Activated naive CD8-positive, alpha-beta T cell treated with anti-CD3 and anti-CD28 coated beads, Interleukin-2, amount 10 ng/mL, durations not matched to agents 7 days and 5 days (primary cell): Measurements from ENCODE around the gene CTXN1. TPM values are rescaled to one million over a fixed set of nuclear protein-coding genes. Genes with fewer than 3 reads are reported as not detected.

ENCODE experiments used
- ATAC-seq: fragments of 150-1000 bp; cut with Tn5 transposase; one replicate; pipeline ENCODE4 v1.10.0; 2021; ENCODE audit warnings: low read depth, moderate library complexity
- POLR2A ChIA-PET: fragments of 350-600 bp; sonication (Branson Sonifier 250); formaldehyde crosslinking; loops from one replicate; lab custom pipeline; 2021; ENCODE audit warnings: antibody characterized with exemption; lab: Charles Lee
- DNase-seq: peaks from one replicate; pipeline ENCODE4 v3.0.0; 2021
- H3K27ac Mint-ChIP-seq: one replicate; pipeline ENCODE4 v1.8.0; 2022; ENCODE audit warnings: mild to moderate bottlenecking, mixed read lengths
- H3K27me3 Mint-ChIP-seq: one replicate; pipeline ENCODE4 v1.8.0; 2022; ENCODE audit warnings: mild to moderate bottlenecking, moderate library complexity, mixed read lengths
- H3K36me3 Mint-ChIP-seq: one replicate; pipeline ENCODE4 v1.8.0; 2021; ENCODE audit warnings: mild to moderate bottlenecking, mixed read lengths
- H3K4me1 Mint-ChIP-seq: one replicate; pipeline ENCODE4 v1.8.0; 2021; ENCODE audit warnings: mixed read lengths
- H3K4me3 Mint-ChIP-seq: one replicate; pipeline ENCODE4 v1.8.0; 2022; ENCODE audit warnings: mild to moderate bottlenecking, moderate library complexity, mixed read lengths
- H3K9me3 Mint-ChIP-seq: one replicate; pipeline ENCODE4 v1.8.0; 2021; ENCODE audit warnings: mixed read lengths
- total RNA-seq, 2 experiments: library from RNA; stranded (reverse); gene quantifications; one replicate each; pipeline ENCODE4 v1.2.3, GENCODE V29; 2021

Gene CTXN1
- total RNA-seq, 2 experiments from 2014 or later: not detected

DNA sequence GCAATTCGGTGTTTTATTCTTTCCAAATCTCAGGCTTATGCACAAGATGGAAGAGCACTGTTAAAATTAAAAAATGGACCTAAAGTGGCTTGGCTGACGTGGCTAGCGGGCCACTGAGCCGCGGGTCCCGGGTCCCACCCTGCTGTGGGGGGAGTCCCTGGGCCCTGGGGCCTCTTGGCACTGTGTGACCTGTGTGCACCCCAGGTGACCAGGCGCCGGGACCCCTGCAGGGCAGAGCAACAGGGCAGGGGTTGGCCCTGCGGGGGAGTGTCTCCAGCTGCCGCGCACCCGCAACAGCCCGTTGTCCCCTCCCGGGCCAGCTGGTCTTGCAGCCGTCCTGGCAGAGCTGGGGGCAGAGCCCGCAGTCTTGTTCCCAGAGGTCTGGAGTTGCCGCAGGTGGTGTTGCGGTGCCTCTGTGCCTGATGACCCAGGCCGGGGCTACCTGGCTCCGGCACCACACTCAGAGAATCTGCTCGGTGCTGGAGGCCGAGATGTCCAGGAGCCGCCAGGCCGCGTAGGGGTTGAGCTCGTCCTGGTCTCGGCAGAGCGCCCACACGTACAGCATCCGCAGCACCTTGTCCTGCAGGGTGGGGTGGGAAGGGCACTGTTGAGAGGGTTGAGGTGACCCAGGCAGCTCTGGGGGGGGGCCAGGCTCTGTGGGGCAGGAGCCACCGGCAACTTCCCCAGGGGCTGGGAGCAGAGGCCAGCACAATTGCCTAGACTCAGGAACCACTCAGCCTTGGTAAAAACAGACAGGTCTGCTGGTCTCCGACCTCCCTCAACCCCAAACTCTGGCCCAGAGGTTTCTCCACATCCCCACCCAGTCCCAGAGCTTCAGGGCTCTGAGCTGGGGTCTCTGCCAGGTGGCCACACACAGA is 1.0 kb upstream of the CTXN1 start:
- peaks cover 5% of the 10 kb centered on the region for H3K4me1 Mint-ChIP-seq
- no peaks in the 10 kb centered on the region for H3K9me3 Mint-ChIP-seq
- ATAC-seq (no peak), DNase-seq (peak; percentile 39)
- H3K27me3 Mint-ChIP-seq: no peaks in the 10 kb centered on the region
- H3K27ac Mint-ChIP-seq: no peak overlapping the region
- no peaks in the 10 kb centered on the region for H3K36me3 Mint-ChIP-seq
- POLR2A ChIA-PET: interaction anchor here (1.1 to 1.5 kb wide), 2 partner anchors 17 to 96 kb away, joined by 3 to 9 read pairs; partner anchors contain the start of gene TIMM44
- peak overlapping the region; percentile 68 for H3K4me3 Mint-ChIP-seq

DNA sequence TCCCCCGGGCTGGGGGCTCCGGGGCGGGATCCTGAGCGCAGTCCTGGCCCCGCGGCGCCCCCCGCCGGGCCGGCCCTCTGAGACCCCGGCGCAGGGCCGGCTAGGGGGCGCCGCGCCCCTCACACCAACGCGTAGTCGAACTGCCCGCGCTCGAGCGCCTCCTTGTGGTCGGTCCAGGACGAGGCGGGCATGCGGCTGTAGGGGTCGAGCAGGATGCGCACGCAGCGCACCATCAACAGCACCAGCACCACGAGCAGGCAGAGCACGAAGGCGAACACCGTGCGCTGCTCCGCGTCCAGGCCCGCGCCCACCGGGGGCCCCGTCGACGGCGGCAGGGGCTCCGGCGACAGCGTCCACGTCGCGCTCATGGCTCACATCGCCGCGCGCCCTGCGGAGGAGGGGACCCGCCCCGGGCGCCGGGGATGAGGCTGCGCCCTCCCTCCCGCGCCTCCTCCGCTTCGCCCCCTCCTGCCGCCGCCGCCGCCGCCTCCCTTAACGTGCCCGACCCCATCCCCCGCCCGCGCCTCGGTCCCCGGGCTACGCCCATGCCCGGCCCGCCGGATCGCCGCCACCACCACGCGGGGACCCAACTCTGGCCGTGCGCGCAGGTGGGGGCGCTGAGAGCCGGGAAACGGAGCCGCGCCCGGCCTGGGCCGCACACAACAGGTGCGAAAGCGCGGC is 624 bp downstream of the CTXN1 start:
- POLR2A ChIA-PET: no interaction called here
- peak; percentile 36 for ATAC-seq
- H3K9me3 Mint-ChIP-seq: no peaks in the 10 kb centered on the region
- no peaks in the 10 kb centered on the region for H3K36me3 Mint-ChIP-seq
- no peaks in the 10 kb centered on the region for H3K27me3 Mint-ChIP-seq
- H3K4me3 Mint-ChIP-seq: peak overlapping the region; percentile 82
- peak; percentile 89 for DNase-seq
- peaks cover 11% of the 10 kb centered on the region for H3K4me1 Mint-ChIP-seq
- peak overlapping the region; percentile 72 for H3K27ac Mint-ChIP-seq

DNA sequence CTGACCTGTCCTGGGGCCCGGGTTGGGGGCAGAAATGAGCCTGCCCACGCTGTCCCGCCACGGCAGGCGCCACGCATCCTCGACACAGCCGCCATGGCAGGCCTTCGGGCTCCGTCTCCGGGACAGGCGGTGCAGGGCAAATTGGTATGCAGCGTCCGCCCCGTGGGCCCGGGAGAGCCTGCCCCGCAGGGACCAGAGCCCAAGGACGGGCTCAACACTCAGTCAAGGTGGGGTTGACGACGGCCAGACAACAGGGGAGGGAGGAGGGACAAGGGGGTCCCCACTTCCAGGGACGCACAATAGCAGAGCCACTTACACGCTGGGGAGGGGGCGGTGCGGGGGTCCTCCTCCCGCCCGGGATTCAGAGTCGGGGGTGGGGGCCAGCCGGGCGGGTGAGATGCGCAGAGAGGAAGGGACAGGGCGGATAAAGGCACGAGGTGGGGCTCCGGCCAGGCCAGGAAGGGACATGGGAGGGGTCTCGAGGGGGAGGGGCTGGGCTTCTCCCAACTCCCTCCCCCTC is 1.2 kb downstream of the CTXN1 start:
- no peak for DNase-seq
- Mint-ChIP-seq H3K36me3 (no peaks in the 10 kb centered on the region), H3K4me3 (no peak overlapping the region), H3K27ac (no peak overlapping the region), H3K9me3 (no peaks in the 10 kb centered on the region), H3K27me3 (peaks cover 4% of the 10 kb centered on the region), H3K4me1 (peaks cover 15% of the 10 kb centered on the region)
- ATAC-seq: no peak
- POLR2A ChIA-PET: interaction anchor here (0.9 kb wide), 1 partner anchor 21 kb away, joined by 4 read pairs; the partner anchor contains the start of gene MAP2K7

DNA sequence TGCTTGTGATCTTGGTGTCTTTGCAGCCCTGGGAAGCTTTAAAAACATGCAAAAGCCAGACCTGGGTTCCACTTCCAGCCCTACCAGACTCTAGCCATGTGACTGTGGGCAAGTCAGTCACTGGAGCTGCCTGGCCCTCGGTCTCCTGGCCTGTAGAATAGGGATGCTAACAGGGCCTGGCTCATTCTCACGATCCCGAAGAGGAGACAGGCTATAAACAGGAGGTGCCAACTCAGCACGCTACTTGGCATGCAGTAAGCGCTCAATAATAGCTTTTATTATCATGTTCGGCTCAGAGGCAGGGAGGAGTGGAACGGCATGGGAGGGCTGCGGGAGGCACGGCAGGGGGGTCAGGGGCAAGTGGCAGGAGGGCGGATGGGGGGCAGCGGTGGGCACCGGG is 1.7 kb downstream of the CTXN1 start:
- Mint-ChIP-seq H3K4me1 (peaks cover 17% of the 10 kb centered on the region), H3K27ac (peak overlapping the region; percentile 34), H3K4me3 (peak overlapping the region; percentile 22), H3K27me3 (peaks cover 8% of the 10 kb centered on the region), H3K36me3 (no peaks in the 10 kb centered on the region), H3K9me3 (no peaks in the 10 kb centered on the region)
- POLR2A ChIA-PET: interaction anchor here (0.9 kb wide), 1 partner anchor 20 kb away, joined by 4 read pairs; the partner anchor contains the start of gene MAP2K7
- ATAC-seq (no peak), DNase-seq (no peak)

DNA sequence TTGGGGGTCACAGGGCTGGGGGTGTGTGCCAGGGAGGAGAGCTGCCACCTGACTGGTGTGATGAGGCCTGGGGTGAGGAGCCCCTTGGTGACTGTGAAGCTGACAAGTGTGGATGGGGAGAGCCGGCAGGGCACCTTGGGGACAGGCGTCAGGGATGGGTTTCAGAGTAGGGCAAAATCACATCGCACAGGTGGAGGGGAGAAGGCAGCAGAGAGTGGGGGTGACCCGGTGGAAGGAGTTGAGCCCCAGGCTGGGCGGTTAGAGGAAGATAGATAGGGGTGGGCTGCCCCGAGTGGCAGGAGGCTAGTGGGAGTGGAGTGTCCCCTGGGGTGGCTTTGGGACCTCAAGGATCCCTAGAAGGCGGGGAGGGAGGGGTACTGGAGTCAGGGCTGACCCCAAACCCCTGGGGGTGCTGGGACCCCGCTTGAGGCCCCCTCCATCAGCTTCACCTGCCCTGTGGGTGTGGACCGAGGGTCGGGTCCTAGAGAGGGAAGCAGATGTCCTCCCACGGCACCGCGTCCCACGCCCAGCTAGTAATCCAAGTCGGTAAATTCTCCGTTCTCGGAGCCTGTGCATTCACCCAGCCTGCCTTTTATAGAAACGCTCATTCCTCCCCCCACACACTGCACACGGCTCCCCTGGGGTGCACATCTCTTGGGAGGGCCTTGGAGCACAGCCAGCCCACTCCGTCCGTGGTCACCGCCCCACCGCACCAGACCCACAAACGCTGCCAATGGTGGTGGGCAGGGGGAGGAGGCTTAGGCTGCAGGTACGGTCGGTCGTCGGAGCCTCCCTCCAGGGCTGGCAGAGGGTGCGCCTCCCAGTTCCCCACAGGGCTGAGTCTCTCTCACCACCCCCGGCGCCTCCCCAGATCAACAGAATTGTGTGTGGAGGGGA is 2.4 kb downstream of the CTXN1 start:
- peak overlapping the region; percentile 28 for H3K4me3 Mint-ChIP-seq
- H3K27ac Mint-ChIP-seq: no peak overlapping the region
- ATAC-seq (no peak), DNase-seq (no peak)
- H3K9me3 Mint-ChIP-seq: no peaks in the 10 kb centered on the region
- H3K4me1 Mint-ChIP-seq: peaks cover 17% of the 10 kb centered on the region
- POLR2A ChIA-PET: interaction anchor here (0.9 to 1.0 kb wide), 2 partner anchors 20 to 54 kb away, joined by 3 to 4 read pairs; partner anchors contain the start of gene MAP2K7
- H3K27me3 Mint-ChIP-seq: peaks cover 14% of the 10 kb centered on the region
- H3K36me3 Mint-ChIP-seq: no peaks in the 10 kb centered on the region

DNA sequence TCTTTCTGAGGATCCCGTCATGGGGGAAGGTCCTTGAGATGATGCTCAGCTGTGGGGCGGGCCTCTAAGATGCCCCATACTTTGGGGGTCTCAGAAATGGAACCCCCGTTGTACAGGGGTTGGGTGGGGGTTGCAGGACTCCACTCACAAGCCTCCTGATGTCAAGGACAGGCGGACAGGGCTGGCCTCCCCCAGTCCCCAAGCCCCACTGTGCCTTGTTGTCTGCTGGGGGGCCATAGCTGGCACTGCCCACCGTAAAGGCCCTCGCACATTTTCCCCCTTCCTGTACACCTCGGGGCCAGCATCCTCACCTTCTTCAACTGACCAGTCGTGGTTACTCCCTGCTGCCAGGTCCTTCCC is 3.1 kb downstream of the CTXN1 start:
- peaks cover 2% of the 10 kb centered on the region for H3K36me3 Mint-ChIP-seq
- H3K27me3 Mint-ChIP-seq: peaks cover 21% of the 10 kb centered on the region
- POLR2A ChIA-PET: interaction anchor here (1.0 kb wide), 1 partner anchor 53 kb away, joined by 3 read pairs; no protein-coding TSS in a partner anchor
- H3K4me3 Mint-ChIP-seq: no peak overlapping the region
- DNase-seq (no peak), ATAC-seq (no peak)
- H3K27ac Mint-ChIP-seq: no peak overlapping the region
- H3K9me3 Mint-ChIP-seq: no peaks in the 10 kb centered on the region
- peaks cover 21% of the 10 kb centered on the region for H3K4me1 Mint-ChIP-seq

DNA sequence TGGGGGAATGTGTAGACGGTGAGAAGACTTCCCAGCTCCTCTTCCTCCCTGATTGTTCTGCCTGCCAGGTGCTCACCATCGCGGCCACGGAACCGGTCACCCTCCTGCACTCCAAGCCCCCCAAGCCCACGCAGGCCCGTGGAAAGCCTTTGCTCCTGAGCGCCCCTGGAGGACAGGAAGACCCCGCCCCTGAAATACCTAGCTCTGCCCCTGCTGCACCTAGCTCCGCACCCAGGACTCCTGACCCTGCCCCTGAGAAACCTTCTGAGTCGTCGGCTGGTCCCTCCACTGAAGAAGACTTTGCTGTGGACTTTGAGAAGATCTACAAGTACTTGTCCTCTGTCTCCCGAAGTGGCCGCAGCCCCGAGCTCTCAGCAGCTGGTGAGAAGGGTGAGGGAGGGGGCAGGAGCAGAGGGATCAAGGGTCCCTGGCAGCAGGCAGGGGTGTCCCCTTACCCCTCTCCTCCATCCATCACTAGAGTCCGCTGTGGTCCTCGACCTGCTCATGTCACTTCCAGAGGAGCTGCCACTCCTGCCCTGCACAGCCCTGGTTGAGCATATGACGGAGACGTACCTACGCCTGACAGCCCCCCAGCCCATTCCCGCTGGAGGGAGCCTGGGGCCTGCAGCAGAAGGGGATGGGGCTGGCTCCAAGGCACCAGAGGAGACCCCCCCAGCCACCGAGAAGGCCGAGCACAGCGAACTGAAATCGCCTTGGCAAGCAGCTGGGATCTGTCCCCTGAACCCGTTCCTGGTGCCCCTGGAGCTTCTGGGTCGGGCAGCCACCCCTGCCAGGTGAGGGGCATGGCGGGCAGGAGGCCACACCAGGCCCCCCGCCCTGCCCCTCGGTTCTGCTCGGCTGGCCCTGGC is 3.7 kb downstream of the CTXN1 start:
- H3K27ac Mint-ChIP-seq: no peak overlapping the region
- H3K9me3 Mint-ChIP-seq: no peaks in the 10 kb centered on the region
- POLR2A ChIA-PET: interaction anchor here (1.0 to 2.6 kb wide), 4 partner anchors 22 to 853 kb away, joined by 3 to 19 read pairs (median 9); partner anchors contain the start of genes TIMM44 and ZNF557
- H3K36me3 Mint-ChIP-seq: peaks cover 2% of the 10 kb centered on the region
- DNase-seq (no peak), ATAC-seq (no peak)
- peaks cover 23% of the 10 kb centered on the region for H3K27me3 Mint-ChIP-seq
- H3K4me1 Mint-ChIP-seq: peaks cover 21% of the 10 kb centered on the region
- H3K4me3 Mint-ChIP-seq: peak overlapping the region; percentile 100

DNA sequence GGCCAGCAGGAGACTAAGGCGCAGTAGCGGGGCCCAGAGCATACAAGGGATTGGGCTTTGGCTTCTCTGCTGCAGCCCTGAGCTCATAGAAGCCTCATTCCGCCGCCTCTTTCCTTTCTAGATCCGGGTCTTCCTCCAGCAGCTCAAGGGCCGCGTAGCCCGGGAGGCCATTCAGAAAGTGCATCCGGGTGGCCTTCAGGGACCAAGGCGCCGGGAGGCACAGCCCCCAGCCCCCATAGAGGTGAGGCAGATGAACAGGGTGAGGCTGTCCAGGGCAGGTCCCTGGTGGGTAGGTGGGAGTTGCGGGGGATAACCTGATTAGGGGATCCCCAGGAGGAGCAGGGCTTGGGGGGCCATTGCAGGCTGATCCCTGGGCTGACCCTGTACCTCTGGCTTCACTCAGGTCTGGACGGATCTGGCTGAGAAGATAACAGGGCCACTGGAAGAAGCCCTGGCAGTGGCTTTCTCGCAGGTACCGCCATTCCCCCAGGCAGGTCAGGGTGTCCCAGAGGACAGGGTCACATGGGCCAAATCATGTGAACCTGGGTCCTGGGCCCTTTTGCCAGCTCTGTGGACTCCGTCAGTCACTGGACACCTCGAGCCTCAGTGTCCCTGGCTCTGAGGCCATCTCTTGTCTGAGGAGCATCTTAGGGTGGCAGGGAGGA is 4.5 kb downstream of the CTXN1 start:
- H3K27me3 Mint-ChIP-seq: peaks cover 27% of the 10 kb centered on the region
- POLR2A ChIA-PET: interaction anchor here (1.4 to 2.6 kb wide), 6 partner anchors 9 to 852 kb away, joined by 5 to 22 read pairs (median 14); partner anchors contain the start of genes MAP2K7, TIMM44 and ZNF557
- ATAC-seq (no peak), DNase-seq (no peak)
- peak overlapping the region; percentile 99 for H3K27ac Mint-ChIP-seq
- peaks cover 21% of the 10 kb centered on the region for H3K4me1 Mint-ChIP-seq
- H3K9me3 Mint-ChIP-seq: no peaks in the 10 kb centered on the region
- peak overlapping the region; percentile 100 for H3K4me3 Mint-ChIP-seq
- peaks cover 2% of the 10 kb centered on the region for H3K36me3 Mint-ChIP-seq

DNA sequence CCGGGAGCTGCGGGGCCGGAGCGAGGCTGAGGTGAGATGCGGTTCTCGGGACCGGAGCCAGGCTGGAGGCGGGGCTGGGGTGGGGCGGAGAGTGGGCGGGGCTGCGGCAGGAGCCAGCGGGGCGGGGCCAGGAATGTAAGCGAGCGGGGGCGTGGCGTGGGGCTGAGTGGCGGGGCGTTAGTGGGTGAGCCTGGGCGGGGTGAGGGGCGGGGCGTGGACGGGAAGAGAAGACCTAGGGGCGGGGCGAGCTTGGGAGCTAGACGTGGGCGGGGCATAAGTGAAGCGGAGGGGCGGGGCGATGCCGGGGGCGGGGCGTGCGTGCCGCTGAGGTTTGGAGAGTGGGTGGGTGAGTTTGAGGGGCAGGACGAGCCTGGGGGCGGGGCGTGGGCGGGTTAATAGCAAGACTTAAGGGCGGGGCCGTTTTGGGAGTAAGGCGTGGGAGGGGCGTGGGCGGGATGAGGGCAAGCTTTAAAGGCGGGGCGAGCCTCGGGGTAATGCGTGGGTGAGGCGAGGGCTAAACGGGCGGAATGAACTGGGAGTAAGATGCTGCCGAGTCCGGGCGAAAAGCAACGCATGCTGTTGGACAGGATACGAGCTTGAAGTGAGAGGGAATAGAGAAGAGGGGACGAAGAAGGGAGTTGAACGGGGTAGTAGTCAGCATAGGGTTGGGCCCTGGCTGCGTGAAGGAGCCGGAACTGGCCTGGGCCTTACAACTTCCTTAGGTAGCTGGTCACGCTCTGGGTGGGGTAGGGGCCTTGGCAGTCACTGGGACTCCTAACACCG is 5.2 kb downstream of the CTXN1 start:
- no peaks in the 10 kb centered on the region for H3K9me3 Mint-ChIP-seq
- POLR2A ChIA-PET: interaction anchor here (0.6 to 2.6 kb wide), 9 partner anchors 10 to 852 kb away, joined by 3 to 22 read pairs (median 5); partner anchors contain the start of genes MAP2K7, TIMM44 and ZNF557
- H3K27me3 Mint-ChIP-seq: peaks cover 31% of the 10 kb centered on the region
- peaks cover 21% of the 10 kb centered on the region for H3K4me1 Mint-ChIP-seq
- ATAC-seq (peak; percentile 40), DNase-seq (peak; percentile 97)
- peak overlapping the region; percentile 99 for H3K27ac Mint-ChIP-seq
- H3K36me3 Mint-ChIP-seq: peaks cover 2% of the 10 kb centered on the region
- peak overlapping the region; percentile 100 for H3K4me3 Mint-ChIP-seq

DNA sequence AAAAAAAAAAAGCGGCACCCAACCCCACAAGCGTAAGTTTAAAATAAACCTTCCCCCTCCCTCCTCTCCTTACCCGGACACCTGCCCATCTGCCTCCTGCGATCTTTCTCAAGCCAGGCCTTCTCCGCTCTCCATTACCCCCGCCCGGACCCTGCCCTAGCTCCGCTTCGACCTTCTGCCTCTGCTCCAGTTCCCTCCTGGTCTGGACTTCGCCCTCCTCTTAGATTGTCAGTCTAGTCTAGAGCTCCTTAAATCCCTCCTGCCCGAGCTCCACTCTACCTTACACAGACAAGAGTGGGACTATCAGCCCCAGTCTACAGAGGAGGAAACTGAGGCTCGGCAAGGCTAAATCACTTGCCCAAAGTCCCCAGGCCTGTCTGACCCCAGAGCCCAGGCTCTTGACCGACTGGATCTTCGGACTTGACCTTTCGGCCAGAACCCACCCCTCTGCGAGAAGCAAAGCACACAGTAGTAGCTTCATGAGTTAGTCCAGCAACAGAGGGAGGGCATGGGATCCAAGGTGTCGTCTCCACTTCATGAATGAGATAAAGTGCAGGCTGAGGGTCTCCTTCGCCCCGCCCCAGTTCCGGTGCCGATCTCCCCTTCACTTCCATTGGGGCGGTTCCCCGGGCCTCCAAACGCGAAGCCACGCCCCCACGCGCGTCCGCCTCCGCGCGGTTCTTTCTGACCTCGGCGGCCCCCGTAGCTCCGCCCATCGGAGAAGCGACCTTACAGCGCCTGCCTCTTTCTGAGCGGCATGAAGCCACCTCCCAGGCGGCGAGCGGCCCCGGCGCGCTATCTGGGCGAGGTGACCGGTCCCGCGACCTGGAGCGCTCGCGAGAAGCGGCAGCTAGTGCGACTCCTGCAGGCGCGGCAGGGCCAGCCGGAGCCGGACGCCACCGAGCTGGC is 6.1 kb downstream of the CTXN1 start, which contains the start of gene SNAPC2:
TSS of gene SNAPC2 (plus strand) at position 729 of the 909 bp plus-strand sequence. CDS start at position 758, 29 bp downstream.
- H3K4me1 Mint-ChIP-seq: peaks cover 24% of the 10 kb centered on the region
- peak; percentile 77 for ATAC-seq
- H3K36me3 Mint-ChIP-seq: peaks cover 2% of the 10 kb centered on the region
- POLR2A ChIA-PET: interaction anchor here (0.6 to 2.6 kb wide), 9 partner anchors 10 to 57 kb away, joined by 3 to 22 read pairs (median 5); partner anchors contain the start of genes MAP2K7 and TIMM44
- peak within 1 kb of the TSS; percentile 99 for H3K27ac Mint-ChIP-seq
- peak; percentile 99 for DNase-seq
- peak within 1 kb of the TSS; percentile 100 for H3K4me3 Mint-ChIP-seq
- H3K9me3 Mint-ChIP-seq: no peaks in the 10 kb centered on the region
- peaks cover 40% of the 10 kb centered on the region for H3K27me3 Mint-ChIP-seq
